Sigmoid colon (tissue), 4 donors: ENCODE data around the gene PPP1R2.

ENCODE experiments used
- CTCF ChIP-seq, 4 experiments: fragments of 450-650 bp in 3 of 4; fragments of 200-600 bp in 1 of 4; IDR thresholded peaks; one replicate each; pipeline ENCODE4 v1.5.1; 2016 to 2019; ENCODE audit warnings: antibody characterized with exemption in 4 of 4, mild to moderate bottlenecking in 3 of 4, moderate library complexity in 2 of 4
- EP300 ChIP-seq, 4 donors: sonication (generic); formaldehyde crosslinking; IDR thresholded peaks; one replicate each; pipeline ENCODE4 v1.6.1; 2017; ENCODE audit warnings: antibody characterized with exemption in 4 of 4
- POLR2AphosphoS5 ChIP-seq, 4 donors: sonication (generic); formaldehyde crosslinking; IDR thresholded peaks; one replicate each; pipeline ENCODE4 v1.6.1; 2017; ENCODE audit warnings: antibody characterized with exemption in 4 of 4

- no peak for TF ChIP-seq CTCF (IDR thresholded peaks at IDR 0.05)
- TF ChIP-seq POLR2AphosphoS5 (IDR thresholded peaks at IDR 0.05) = no peak
- no peak for TF ChIP-seq EP300 (IDR thresholded peaks at IDR 0.05)
Measured at GRCh38 chr3:195532834-195533233, 10.3 kb downstream of the PPP1R2 start.
